ENCODE measurements around the gene SORBS2. TPM values are rescaled to one million over a fixed set of nuclear protein-coding genes. Genes with fewer than 3 reads are reported as not detected.

Gene SORBS2
- total RNA-seq, 1 donor from 2014 or later: not detected

GRCh38 chr4:185819144-185819543 lies 7.2 kb upstream of the SORBS2 start:
- CTCF ChIA-PET: no interaction called here
- no peaks in the 10 kb centered on the region for H3K9me3 Mint-ChIP-seq
- ATAC-seq (ENCODE audit: low read depth): no peak
- H3K27ac Mint-ChIP-seq: no peak overlapping the region
- H3K4me3 Mint-ChIP-seq: no peak overlapping the region
- POLR2A ChIA-PET: no interaction called here
- H3K4me1 Mint-ChIP-seq: no peaks in the 10 kb centered on the region
- no peak for TF ChIP-seq CTCF (IDR thresholded peaks at IDR 0.05)
- H3K27me3 Mint-ChIP-seq: no peaks in the 10 kb centered on the region
- intact Hi-C loops (cut with micrococcal nuclease): no loop called here
- H3K36me3 Mint-ChIP-seq (ENCODE audit: low read depth): no peaks in the 10 kb centered on the region
- DNase-seq: no peak

- intact Hi-C loops (cut with micrococcal nuclease): no loop called here
- ATAC-seq (ENCODE audit: low read depth) (no peak), DNase-seq (no peak)
- no peak for TF ChIP-seq CTCF (IDR thresholded peaks at IDR 0.05)
- Mint-ChIP-seq H3K9me3 (no peaks in the 10 kb centered on the region), H3K27me3 (peaks cover 11% of the 10 kb centered on the region), H3K36me3 (ENCODE audit: low read depth) (no peaks in the 10 kb centered on the region), H3K4me1 (peaks cover 3% of the 10 kb centered on the region), H3K4me3 (no peak overlapping the region), H3K27ac (no peak overlapping the region)
- CTCF ChIA-PET: no interaction called here
- POLR2A ChIA-PET: no interaction called here
Measured at GRCh38 chr4:185817403-185817818, 5.4 kb upstream of the SORBS2 start.

GRCh38 chr4:185813133-185813532 lies 1.1 kb upstream of the SORBS2 start:
- intact Hi-C loops (cut with micrococcal nuclease): no loop called here
- Mint-ChIP-seq H3K9me3 (no peaks in the 10 kb centered on the region), H3K27ac (no peak overlapping the region), H3K27me3 (peaks cover 18% of the 10 kb centered on the region), H3K36me3 (ENCODE audit: low read depth) (no peaks in the 10 kb centered on the region), H3K4me1 (peaks cover 19% of the 10 kb centered on the region), H3K4me3 (no peak overlapping the region)
- CTCF ChIA-PET: no interaction called here
- POLR2A ChIA-PET: no interaction called here
- ATAC-seq (ENCODE audit: low read depth) (no peak), DNase-seq (no peak)
- no peak for TF ChIP-seq CTCF (IDR thresholded peaks at IDR 0.05)

- ATAC-seq (ENCODE audit: low read depth): no peak
- CTCF ChIA-PET: no interaction called here
- Mint-ChIP-seq H3K9me3 (no peaks in the 10 kb centered on the region), H3K27ac (no peak overlapping the region), H3K27me3 (peaks cover 20% of the 10 kb centered on the region), H3K36me3 (ENCODE audit: low read depth) (no peaks in the 10 kb centered on the region), H3K4me3 (peak overlapping the region; percentile 56), H3K4me1 (peaks cover 19% of the 10 kb centered on the region)
- POLR2A ChIA-PET: no interaction called here
- intact Hi-C loops (cut with micrococcal nuclease): no loop called here
- TF ChIP-seq CTCF (IDR thresholded peaks at IDR 0.05): no peak
- no peak for DNase-seq
Measured at GRCh38 chr4:185810746-185811508, 1.1 kb downstream of the SORBS2 start.

- peaks cover 19% of the 10 kb centered on the region for H3K4me1 Mint-ChIP-seq
- DNase-seq (no peak), ATAC-seq (ENCODE audit: low read depth) (no peak)
- no peak overlapping the region for H3K4me3 Mint-ChIP-seq
- no peaks in the 10 kb centered on the region for H3K36me3 Mint-ChIP-seq (ENCODE audit: low read depth)
- no peak for TF ChIP-seq CTCF (IDR thresholded peaks at IDR 0.05)
- CTCF ChIA-PET: no interaction called here
- intact Hi-C loops (cut with micrococcal nuclease): no loop called here
- H3K27ac Mint-ChIP-seq: no peak overlapping the region
- H3K27me3 Mint-ChIP-seq: peaks cover 20% of the 10 kb centered on the region
- POLR2A ChIA-PET: no interaction called here
- H3K9me3 Mint-ChIP-seq: no peaks in the 10 kb centered on the region
Measured at GRCh38 chr4:185809533-185810071, 2.4 kb downstream of the SORBS2 start.

All from activated B cell treated with CpG ODN at 0.5 μM for 24 hours (primary cell).